Endodermal cell (in vitro differentiated cells): ENCODE results near the gene SLIT3. TPM values are rescaled to one million over a fixed set of nuclear protein-coding genes. Genes with fewer than 3 reads are reported as not detected.
A peak's percentile ranks its signal among the peaks of the same experiment; 100 is the strongest.

Experiments
- DNase-seq: peaks from one replicate; pipeline ENCODE4 v3.0.0-alpha.2; 2017
- H3K27ac ChIP-seq: 2 replicates; pipeline ENCODE4 v1.5.1; 2013; ENCODE audit warnings: mild to moderate bottlenecking, low read depth, low read length, moderate library complexity
- H3K27me3 ChIP-seq: 2 replicates; pipeline ENCODE4 v1.6.1; 2013; ENCODE audit warnings: mild to moderate bottlenecking, low read length, moderate library complexity; ENCODE audit not compliant: insufficient read depth, control insufficient read depth, poor library complexity, severe bottlenecking
- H3K36me3 ChIP-seq: 2 replicates; pipeline ENCODE4 v1.7.0; 2013; ENCODE audit warnings: mild to moderate bottlenecking, low read length, moderate library complexity; ENCODE audit not compliant: control insufficient read depth, insufficient read depth
- H3K4me1 ChIP-seq: one replicate; pipeline ENCODE4 v1.7.0; 2013; ENCODE audit warnings: low read length; ENCODE audit not compliant: control insufficient read depth, insufficient read depth
- H3K4me3 ChIP-seq: 2 replicates; pipeline ENCODE4 v1.5.1; 2013; ENCODE audit warnings: mild to moderate bottlenecking, low read length, moderate library complexity
- H3K9ac ChIP-seq: 2 replicates; pipeline ENCODE4 v1.6.1; 2013; ENCODE audit warnings: mild to moderate bottlenecking, low read length, moderate library complexity; ENCODE audit not compliant: poor library complexity, severe bottlenecking; ENCODE audit errors: extremely low read depth
- H3K9me3 ChIP-seq: 2 replicates; pipeline ENCODE4 v1.6.1; 2013; ENCODE audit warnings: mild to moderate bottlenecking, low read length, moderate library complexity; ENCODE audit not compliant: control insufficient read depth
- H3K27ac Mint-ChIP-seq: 2 replicates; pipeline ENCODE4 v1.8.0; 2020; ENCODE audit warnings: mixed read lengths
- H3K27me3 Mint-ChIP-seq: 2 replicates; pipeline ENCODE4 v1.8.0; 2021; ENCODE audit warnings: mild to moderate bottlenecking, mixed read lengths; ENCODE audit not compliant: insufficient read depth
- H3K36me3 Mint-ChIP-seq: 2 replicates; pipeline ENCODE4 v1.8.0; 2020; ENCODE audit warnings: low read depth, mixed read lengths
- H3K4me1 Mint-ChIP-seq: 2 replicates; pipeline ENCODE4 v1.8.0; 2020; ENCODE audit warnings: mixed read lengths
- H3K4me3 Mint-ChIP-seq: 2 replicates; pipeline ENCODE4 v1.8.0; 2020; ENCODE audit warnings: mild to moderate bottlenecking, moderate library complexity, mixed read lengths
- H3K9me3 Mint-ChIP-seq: 2 replicates; pipeline ENCODE4 v1.8.0; 2020; ENCODE audit warnings: mild to moderate bottlenecking, mixed read lengths
- WGBS, 2 experiments: methylation state at CpG; one replicate each; pipeline versions ENCODE4 v1.1.5 to v1.1.7; 2013; ENCODE audit warnings: missing lambda C conversion rate in 2 of 2, mixed read lengths in 1 of 2; ENCODE audit not compliant: insufficient coverage in 1 of 2, insufficient read length in 1 of 2; 5-methylcytosine and 5-hydroxymethylcytosine counted together
- total RNA-seq, 2 donors: library from RNA; stranded (reverse); fragmentation: NEBNext Ultra II Directional in 1 of 2; extraction: Animal tissue kit (Norgen Biotek cat#: 25700) in 1 of 2; gene quantifications; 2 replicates in 1 of 2; 3 replicates in 1 of 2; pipeline ENCODE4 v1.2.1, GENCODE V29; 2021
- TF ChIP-seq, protein P1 (sequence below): fragments of 200-600 bp; sonication (generic); conservative IDR thresholded peaks from 2 replicates; pipeline ENCODE4 v1.5.0; 2021; ENCODE audit warnings: antibody characterized with exemption, mild to moderate bottlenecking

The SLIT3 gene
- total RNA-seq, 2 donors from 2014 or later = 2.5 to 3.4 TPM

GRCh38 chr5:169099801-169100734 is 200.9 kb downstream of the SLIT3 start:
- no peak overlapping the region for H3K4me3 Mint-ChIP-seq
- H3K27me3 ChIP-seq = peaks cover 6% of the 10 kb centered on the region
- H3K4me3 ChIP-seq = no peak overlapping the region
- H3K27ac Mint-ChIP-seq = no peak overlapping the region
- H3K9me3 ChIP-seq = no peaks in the 10 kb centered on the region
- H3K36me3 ChIP-seq = no peaks in the 10 kb centered on the region
- no peaks in the 10 kb centered on the region for H3K36me3 Mint-ChIP-seq
- no peak overlapping the region for H3K9ac ChIP-seq
- WGBS, 2 experiments = 89 to 95% methylated on average over 6 to 9 of the region's 10 CpGs
- H3K27ac ChIP-seq = no peak overlapping the region
- TF ChIP-seq, protein P1, sequence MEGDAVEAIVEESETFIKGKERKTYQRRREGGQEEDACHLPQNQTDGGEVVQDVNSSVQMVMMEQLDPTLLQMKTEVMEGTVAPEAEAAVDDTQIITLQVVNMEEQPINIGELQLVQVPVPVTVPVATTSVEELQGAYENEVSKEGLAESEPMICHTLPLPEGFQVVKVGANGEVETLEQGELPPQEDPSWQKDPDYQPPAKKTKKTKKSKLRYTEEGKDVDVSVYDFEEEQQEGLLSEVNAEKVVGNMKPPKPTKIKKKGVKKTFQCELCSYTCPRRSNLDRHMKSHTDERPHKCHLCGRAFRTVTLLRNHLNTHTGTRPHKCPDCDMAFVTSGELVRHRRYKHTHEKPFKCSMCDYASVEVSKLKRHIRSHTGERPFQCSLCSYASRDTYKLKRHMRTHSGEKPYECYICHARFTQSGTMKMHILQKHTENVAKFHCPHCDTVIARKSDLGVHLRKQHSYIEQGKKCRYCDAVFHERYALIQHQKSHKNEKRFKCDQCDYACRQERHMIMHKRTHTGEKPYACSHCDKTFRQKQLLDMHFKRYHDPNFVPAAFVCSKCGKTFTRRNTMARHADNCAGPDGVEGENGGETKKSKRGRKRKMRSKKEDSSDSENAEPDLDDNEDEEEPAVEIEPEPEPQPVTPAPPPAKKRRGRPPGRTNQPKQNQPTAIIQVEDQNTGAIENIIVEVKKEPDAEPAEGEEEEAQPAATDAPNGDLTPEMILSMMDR = no peak
- H3K4me1 Mint-ChIP-seq = peaks cover 31% of the 10 kb centered on the region
- peaks cover 41% of the 10 kb centered on the region for H3K27me3 Mint-ChIP-seq
- H3K4me1 ChIP-seq = peaks cover 6% of the 10 kb centered on the region
- H3K9me3 Mint-ChIP-seq = no peaks in the 10 kb centered on the region
- DNase-seq = no peak

DNA sequence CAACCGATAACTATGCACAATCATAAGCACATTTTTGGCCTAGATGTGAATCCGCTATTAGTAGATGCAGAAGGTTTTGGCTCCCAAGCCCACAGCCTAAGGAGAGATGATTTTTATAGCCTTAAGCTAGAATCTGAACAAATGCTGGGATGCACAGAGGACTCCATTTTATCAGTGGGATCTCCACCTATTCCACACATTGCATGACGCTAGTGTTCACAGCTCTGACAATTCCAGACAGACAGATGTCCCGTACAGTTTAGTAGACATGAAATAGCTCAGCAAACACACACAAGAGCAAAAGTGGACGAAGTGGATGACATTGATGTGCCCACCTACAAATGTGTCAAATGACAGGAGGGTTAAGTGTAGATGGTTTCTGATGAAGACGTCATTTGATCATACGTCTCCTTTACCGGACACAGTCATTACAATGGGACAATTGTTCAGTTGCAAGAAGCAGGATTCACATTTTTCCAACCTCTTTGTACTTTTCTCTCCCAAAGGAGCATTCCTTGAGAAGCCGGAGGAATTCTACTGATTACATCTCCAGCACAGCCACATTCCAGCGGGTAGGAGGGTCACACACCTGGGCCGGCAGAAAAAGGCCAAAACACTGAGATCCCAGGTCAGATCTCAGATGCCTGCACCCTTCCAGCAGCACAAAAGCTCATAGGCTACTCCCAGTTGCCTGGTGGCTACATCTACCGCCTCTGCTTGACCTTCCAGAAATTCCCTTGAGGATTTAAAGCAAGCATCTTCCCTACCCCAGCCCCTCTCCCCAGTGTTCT is 202.4 kb downstream of the SLIT3 start:
- peaks cover 6% of the 10 kb centered on the region for H3K27me3 ChIP-seq
- peaks cover 31% of the 10 kb centered on the region for H3K4me1 Mint-ChIP-seq
- H3K4me3 ChIP-seq = no peak overlapping the region
- H3K27me3 Mint-ChIP-seq = peaks cover 31% of the 10 kb centered on the region
- no peaks in the 10 kb centered on the region for H3K9me3 Mint-ChIP-seq
- TF ChIP-seq, protein P1 = no peak
- no peak overlapping the region for H3K9ac ChIP-seq
- no peaks in the 10 kb centered on the region for H3K36me3 Mint-ChIP-seq
- H3K9me3 ChIP-seq = no peaks in the 10 kb centered on the region
- no peaks in the 10 kb centered on the region for H3K36me3 ChIP-seq
- DNase-seq = no peak
- no peak overlapping the region for H3K4me3 Mint-ChIP-seq
- 94 to 95% methylated on average over 8 to 12 of the region's 12 CpGs for WGBS, 2 experiments
- H3K27ac Mint-ChIP-seq = no peak overlapping the region
- H3K27ac ChIP-seq = no peak overlapping the region
- H3K4me1 ChIP-seq = peaks cover 6% of the 10 kb centered on the region

DNA sequence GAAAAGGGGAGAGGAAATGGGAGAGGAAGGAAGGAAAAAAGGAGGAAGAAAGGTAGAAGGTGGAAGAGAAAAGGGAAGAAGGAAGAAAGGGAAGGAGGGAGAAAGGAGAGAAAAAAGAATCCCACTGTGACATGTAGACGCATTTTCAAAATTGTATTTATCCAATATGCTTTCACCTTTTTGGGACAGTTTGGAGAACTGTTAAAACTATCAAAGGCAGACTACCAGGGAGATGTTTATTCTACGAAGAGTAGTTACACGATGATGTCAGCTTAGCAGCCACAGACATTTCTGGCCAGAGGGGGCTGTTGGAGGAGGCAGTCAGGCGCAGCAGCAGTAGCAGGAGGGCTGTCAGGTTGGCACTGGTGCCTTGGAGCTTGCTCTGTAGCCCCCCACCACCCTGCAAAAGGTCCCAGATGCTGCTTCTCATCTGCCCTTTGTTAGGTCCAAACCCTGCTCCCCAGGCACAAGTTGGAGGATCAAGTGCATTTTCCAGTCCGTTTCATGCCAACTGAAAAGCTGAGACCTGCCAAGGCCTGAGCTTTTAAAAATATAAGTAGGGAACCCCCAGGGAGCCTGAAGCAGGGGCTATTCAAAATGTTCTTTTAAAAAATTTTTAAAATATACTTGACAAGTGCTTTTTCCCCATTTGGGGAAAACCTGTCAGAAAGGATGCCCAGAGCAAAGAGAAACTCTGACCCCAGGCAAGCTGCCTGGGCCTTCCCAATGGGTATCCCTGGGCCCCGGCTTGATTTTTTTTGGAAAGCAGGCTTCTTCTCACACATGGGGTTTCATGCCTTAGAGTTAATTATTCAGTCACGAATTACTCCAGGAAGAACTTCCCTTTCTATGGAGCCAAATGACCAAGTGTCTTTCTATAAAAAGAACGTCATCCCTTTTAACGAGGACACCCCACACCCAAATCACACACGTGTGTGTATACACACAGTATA is 203.3 kb downstream of the SLIT3 start:
- no peak overlapping the region for H3K9ac ChIP-seq
- peaks cover 6% of the 10 kb centered on the region for H3K4me1 ChIP-seq
- no peak overlapping the region for H3K27ac ChIP-seq
- H3K4me3 Mint-ChIP-seq = no peak overlapping the region
- TF ChIP-seq, protein P1 = no peak
- DNase-seq = peak; percentile 61
- no peak overlapping the region for H3K27ac Mint-ChIP-seq
- no peaks in the 10 kb centered on the region for H3K9me3 ChIP-seq
- no peak overlapping the region for H3K4me3 ChIP-seq
- H3K27me3 ChIP-seq = peaks cover 6% of the 10 kb centered on the region
- WGBS, 2 experiments = 86 to 88% methylated on average over 7 to 10 of the region's 10 CpGs
- H3K27me3 Mint-ChIP-seq = peaks cover 28% of the 10 kb centered on the region
- H3K36me3 Mint-ChIP-seq = no peaks in the 10 kb centered on the region
- H3K4me1 Mint-ChIP-seq = peaks cover 31% of the 10 kb centered on the region
- no peaks in the 10 kb centered on the region for H3K36me3 ChIP-seq
- H3K9me3 Mint-ChIP-seq = no peaks in the 10 kb centered on the region
